Osteocyte (in vitro differentiated cells): ENCODE data around the gene RAD18. TPM values are rescaled to one million over a fixed set of nuclear protein-coding genes. Genes with fewer than 3 reads are reported as not detected.

Experiments used
- DNase-seq: peaks from one replicate; pipeline ENCODE4 v3.0.0; 2021; ENCODE audit warnings: mixed read lengths; ENCODE audit not compliant: unreplicated experiment; ENCODE audit errors: extremely low spot score
- H3K27ac Mint-ChIP-seq: one replicate; pipeline ENCODE4 v1.8.0; 2021; ENCODE audit warnings: mild to moderate bottlenecking, mixed read lengths; ENCODE audit not compliant: unreplicated experiment
- H3K27me3 Mint-ChIP-seq: one replicate; pipeline ENCODE4 v1.8.0; 2021; ENCODE audit warnings: mixed read lengths; ENCODE audit not compliant: unreplicated experiment
- H3K36me3 Mint-ChIP-seq: one replicate; pipeline ENCODE4 v1.8.0; 2021; ENCODE audit warnings: mixed read lengths; ENCODE audit not compliant: unreplicated experiment
- H3K4me1 Mint-ChIP-seq: one replicate; pipeline ENCODE4 v1.8.0; 2021; ENCODE audit warnings: mixed read lengths; ENCODE audit not compliant: unreplicated experiment
- H3K4me3 Mint-ChIP-seq: one replicate; pipeline ENCODE4 v1.8.0; 2021; ENCODE audit warnings: mild to moderate bottlenecking, moderate library complexity, mixed read lengths; ENCODE audit not compliant: unreplicated experiment
- H3K9me3 Mint-ChIP-seq: one replicate; pipeline ENCODE4 v1.8.0; 2021; ENCODE audit warnings: mixed read lengths; ENCODE audit not compliant: unreplicated experiment
- total RNA-seq: library from RNA; stranded (reverse); gene quantifications from 2 replicates; pipeline ENCODE4 v1.2.1, GENCODE V29; 2021
- TF ChIP-seq, protein P1 (sequence below): fragments of 200-600 bp; sonication (generic); IDR thresholded peaks from 2 replicates; pipeline ENCODE4 v1.5.0; 2021; ENCODE audit warnings: antibody characterized with exemption, mild to moderate bottlenecking, moderate library complexity

RAD18 gene
- total RNA-seq, 1 donor from 2014 or later, result 18.6 TPM

- peak overlapping the region; percentile 47 for H3K27ac Mint-ChIP-seq
- no peak for DNase-seq
- no peaks in the 10 kb centered on the region for H3K9me3 Mint-ChIP-seq
- H3K4me1 Mint-ChIP-seq, result peaks cover 34% of the 10 kb centered on the region
- TF ChIP-seq, protein P1, sequence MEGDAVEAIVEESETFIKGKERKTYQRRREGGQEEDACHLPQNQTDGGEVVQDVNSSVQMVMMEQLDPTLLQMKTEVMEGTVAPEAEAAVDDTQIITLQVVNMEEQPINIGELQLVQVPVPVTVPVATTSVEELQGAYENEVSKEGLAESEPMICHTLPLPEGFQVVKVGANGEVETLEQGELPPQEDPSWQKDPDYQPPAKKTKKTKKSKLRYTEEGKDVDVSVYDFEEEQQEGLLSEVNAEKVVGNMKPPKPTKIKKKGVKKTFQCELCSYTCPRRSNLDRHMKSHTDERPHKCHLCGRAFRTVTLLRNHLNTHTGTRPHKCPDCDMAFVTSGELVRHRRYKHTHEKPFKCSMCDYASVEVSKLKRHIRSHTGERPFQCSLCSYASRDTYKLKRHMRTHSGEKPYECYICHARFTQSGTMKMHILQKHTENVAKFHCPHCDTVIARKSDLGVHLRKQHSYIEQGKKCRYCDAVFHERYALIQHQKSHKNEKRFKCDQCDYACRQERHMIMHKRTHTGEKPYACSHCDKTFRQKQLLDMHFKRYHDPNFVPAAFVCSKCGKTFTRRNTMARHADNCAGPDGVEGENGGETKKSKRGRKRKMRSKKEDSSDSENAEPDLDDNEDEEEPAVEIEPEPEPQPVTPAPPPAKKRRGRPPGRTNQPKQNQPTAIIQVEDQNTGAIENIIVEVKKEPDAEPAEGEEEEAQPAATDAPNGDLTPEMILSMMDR, result no peak
- H3K27me3 Mint-ChIP-seq, result no peaks in the 10 kb centered on the region
- peaks cover 5% of the 10 kb centered on the region for H3K36me3 Mint-ChIP-seq
- H3K4me3 Mint-ChIP-seq, result no peak overlapping the region
Observed at GRCh38 chr3:8964436-8965370, 1.4 kb upstream of the RAD18 start.

DNA sequence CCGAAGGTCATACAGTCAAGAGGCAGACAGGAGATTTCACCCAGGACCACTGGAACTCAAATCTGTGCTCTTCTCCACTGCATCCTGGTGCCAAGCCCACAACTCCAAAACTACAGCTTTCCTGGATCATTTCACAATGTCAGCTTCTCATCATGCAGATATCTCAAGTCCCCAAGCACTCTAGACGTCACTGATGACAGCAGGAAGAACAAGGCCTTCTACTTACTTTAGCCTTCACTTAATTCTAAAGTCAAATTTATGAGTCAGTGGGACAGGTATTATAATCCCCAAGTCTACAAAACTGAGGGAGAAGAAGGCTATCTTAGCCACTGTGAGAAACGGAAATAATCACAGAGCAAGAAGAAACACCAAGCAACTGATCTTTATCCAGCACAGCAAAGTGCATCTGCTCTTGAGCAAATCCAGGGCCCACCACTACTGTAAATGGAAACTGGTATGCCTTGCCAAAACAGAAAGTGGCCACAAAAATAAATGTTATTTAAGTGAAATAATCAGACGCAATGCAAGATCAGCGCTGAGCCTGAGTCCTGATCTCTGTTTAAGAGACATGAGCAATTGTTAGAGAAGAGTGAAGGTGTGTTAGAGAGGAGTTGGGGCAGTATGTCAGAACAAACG is 928 bp downstream of the RAD18 start:
- peaks cover 14% of the 10 kb centered on the region for H3K36me3 Mint-ChIP-seq
- DNase-seq, result no peak
- TF ChIP-seq, protein P1, result no peak
- H3K4me1 Mint-ChIP-seq, result peaks cover 34% of the 10 kb centered on the region
- no peaks in the 10 kb centered on the region for H3K27me3 Mint-ChIP-seq
- H3K9me3 Mint-ChIP-seq, result no peaks in the 10 kb centered on the region
- peak overlapping the region; percentile 97 for H3K27ac Mint-ChIP-seq
- peak overlapping the region; percentile 98 for H3K4me3 Mint-ChIP-seq

GRCh38 chr3:8959668-8960067 is 3.6 kb downstream of the RAD18 start:
- Mint-ChIP-seq H3K27me3 (no peaks in the 10 kb centered on the region), H3K4me3 (no peak overlapping the region), H3K27ac (no peak overlapping the region), H3K9me3 (no peaks in the 10 kb centered on the region), H3K36me3 (peaks cover 14% of the 10 kb centered on the region), H3K4me1 (peaks cover 44% of the 10 kb centered on the region)
- TF ChIP-seq, protein P1, result no peak
- no peak for DNase-seq

GRCh38 chr3:8954938-8955763 is 8.1 kb downstream of the RAD18 start:
- Mint-ChIP-seq H3K27me3 (no peaks in the 10 kb centered on the region), H3K36me3 (peaks cover 12% of the 10 kb centered on the region), H3K4me3 (no peak overlapping the region), H3K4me1 (peaks cover 34% of the 10 kb centered on the region), H3K27ac (peak overlapping the region; percentile 68), H3K9me3 (no peaks in the 10 kb centered on the region)
- DNase-seq, result no peak
- TF ChIP-seq, protein P1, result peak; percentile 26
